ENCODE measurements around the gene CCDC12. TPM values are rescaled to one million over a fixed set of nuclear protein-coding genes. Genes with fewer than 3 reads are reported as not detected.

The CCDC12 gene
- total RNA-seq, 6 experiments from 2014 or later = 14.6 to 24.2 (median 17.0) TPM

DNA sequence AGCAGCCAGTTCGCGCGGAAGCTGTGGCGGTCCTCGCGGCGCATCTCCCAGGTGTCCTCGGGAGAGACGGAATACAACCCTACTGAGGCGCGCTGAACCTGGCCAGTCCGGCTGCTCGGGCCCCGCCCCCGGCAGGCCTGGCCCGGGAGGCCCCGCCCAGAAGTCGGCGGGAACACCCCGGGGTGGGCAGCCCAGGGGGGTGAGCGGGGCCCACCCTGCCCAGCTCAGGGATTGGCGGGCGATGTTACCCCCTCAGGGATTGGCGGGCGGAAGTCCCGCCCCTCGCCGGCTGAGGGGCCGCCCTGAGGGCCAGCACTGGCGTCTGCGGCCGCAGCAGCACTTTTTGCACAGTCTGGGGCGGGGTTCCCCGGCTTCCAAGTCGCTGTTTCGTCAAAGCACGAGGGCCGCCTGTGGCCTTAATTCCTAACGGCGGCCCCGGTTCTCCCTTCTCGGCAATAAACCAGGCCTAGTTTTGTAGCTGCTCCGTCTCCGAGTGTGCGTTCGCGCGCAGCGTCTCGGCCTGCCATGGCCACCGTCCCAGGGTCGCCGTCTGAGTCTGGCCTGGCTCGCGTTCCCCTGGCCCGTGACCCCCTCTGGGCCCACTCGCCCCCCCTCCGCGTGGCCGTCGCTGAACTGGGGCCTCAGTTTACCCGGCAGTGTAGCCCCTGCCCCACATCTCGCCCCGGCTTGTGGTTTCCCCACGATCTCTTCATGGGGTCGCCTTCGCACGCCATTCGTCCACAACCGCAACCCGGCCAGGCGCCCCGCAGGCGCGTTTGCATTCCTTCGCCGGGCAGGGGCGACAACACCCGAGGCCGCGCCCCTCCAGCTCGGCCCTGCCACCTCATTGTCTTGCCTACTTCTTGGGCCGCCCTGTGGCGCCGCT lies 32.9 kb upstream of the CCDC12 start:
- Histone ChIP-seq H3K36me3 (no peaks in the 10 kb centered on the region), H3K4me1 (peaks cover 0 to 5% (median 2%) of the 10 kb centered on the region in 4 donors), H3K27me3 (no peaks in the 10 kb centered on the region), H3K27ac (peak overlapping the region; percentile 40 to 55 (median 42)), H3K4me3 (peak overlapping the region; percentile 44 to 62 (median 60)), H3K9me3 (no peaks in the 10 kb centered on the region)
- ATAC-seq (peak; percentile 91 to 96 (median 94)), DNase-seq (peak; percentile 89 to 93 (median 92))
- 44% methylated on average over 13 of the region's 85 CpGs for WGBS (ENCODE audit: insufficient coverage, low coverage, low lambda C conversion rate, missing lambda C conversion rate)
- TF ChIP-seq, protein P1, sequence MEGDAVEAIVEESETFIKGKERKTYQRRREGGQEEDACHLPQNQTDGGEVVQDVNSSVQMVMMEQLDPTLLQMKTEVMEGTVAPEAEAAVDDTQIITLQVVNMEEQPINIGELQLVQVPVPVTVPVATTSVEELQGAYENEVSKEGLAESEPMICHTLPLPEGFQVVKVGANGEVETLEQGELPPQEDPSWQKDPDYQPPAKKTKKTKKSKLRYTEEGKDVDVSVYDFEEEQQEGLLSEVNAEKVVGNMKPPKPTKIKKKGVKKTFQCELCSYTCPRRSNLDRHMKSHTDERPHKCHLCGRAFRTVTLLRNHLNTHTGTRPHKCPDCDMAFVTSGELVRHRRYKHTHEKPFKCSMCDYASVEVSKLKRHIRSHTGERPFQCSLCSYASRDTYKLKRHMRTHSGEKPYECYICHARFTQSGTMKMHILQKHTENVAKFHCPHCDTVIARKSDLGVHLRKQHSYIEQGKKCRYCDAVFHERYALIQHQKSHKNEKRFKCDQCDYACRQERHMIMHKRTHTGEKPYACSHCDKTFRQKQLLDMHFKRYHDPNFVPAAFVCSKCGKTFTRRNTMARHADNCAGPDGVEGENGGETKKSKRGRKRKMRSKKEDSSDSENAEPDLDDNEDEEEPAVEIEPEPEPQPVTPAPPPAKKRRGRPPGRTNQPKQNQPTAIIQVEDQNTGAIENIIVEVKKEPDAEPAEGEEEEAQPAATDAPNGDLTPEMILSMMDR (IDR thresholded peaks at IDR 0.05) = no peak
- peak; percentile 49 for TF ChIP-seq POLR2A (IDR thresholded peaks at IDR 0.05)
- intact Hi-C loops (cut with DNase I) = no loop called here

DNA sequence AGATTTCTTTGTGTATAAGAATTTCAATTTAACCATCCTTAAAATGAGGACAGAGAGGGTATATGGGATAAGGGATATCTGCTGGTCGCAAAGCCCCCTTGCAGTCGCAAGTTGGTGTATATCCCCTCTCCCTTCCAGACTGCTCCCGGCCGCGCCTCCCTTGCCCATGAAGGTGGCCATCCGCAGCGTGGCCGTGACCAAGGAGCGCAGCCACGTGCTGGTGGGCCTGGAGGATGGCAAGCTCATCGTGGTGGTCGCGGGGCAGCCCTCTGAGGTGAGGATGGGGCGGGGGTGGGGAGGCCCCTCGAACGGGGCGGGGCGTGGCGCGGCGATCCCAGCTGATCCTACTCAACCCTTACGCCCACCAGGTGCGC lies 32.3 kb upstream of the CCDC12 start:
- WGBS (ENCODE audit: insufficient coverage, low coverage, low lambda C conversion rate, missing lambda C conversion rate) = 92% methylated on average over 5 of the region's 23 CpGs
- H3K9me3 ChIP-seq = no peaks in the 10 kb centered on the region
- no peaks in the 10 kb centered on the region for H3K27me3 ChIP-seq
- H3K36me3 ChIP-seq = no peaks in the 10 kb centered on the region
- H3K4me3 ChIP-seq = peak overlapping the region; percentile 44 to 62 (median 60)
- peaks cover 0 to 5% (median 2%) of the 10 kb centered on the region in 4 donors for H3K4me1 ChIP-seq
- ATAC-seq = no peak
- DNase-seq = no peak
- intact Hi-C loops (cut with DNase I) = no loop called here
- TF ChIP-seq POLR2A (IDR thresholded peaks at IDR 0.05) = no peak
- TF ChIP-seq, protein P1 (IDR thresholded peaks at IDR 0.05) = no peak
- no peak overlapping the region for H3K27ac ChIP-seq

DNA sequence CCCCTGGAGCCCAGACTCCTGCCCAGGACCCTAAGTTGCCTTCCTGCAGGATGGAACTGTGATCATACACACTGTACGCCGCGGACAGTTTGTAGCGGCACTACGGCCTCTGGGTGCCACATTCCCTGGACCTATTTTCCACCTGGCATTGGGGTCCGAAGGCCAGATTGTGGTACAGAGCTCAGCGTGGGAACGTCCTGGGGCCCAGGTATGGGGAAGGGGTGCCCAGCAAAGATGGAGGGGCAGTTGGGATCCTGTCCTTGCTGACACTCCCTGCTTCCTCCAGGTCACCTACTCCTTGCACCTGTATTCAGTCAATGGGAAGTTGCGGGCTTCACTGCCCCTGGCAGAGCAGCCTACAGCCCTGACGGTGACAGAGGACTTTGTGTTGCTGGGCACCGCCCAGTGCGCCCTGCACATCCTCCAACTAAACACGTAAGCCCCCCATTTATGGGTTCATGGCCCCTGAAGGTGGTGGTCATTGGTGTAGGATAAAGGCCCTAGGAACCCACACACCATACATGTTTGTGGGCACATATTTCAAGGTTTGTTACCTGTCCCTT lies 31.8 kb upstream of the CCDC12 start:
- H3K36me3 ChIP-seq = no peaks in the 10 kb centered on the region
- peak in 1 of 3 donors; percentile 15 for DNase-seq
- ATAC-seq = no peak
- H3K4me3 ChIP-seq = no peak overlapping the region
- H3K27ac ChIP-seq = no peak overlapping the region
- no peaks in the 10 kb centered on the region for H3K9me3 ChIP-seq
- H3K27me3 ChIP-seq = no peaks in the 10 kb centered on the region
- intact Hi-C loops (cut with DNase I) = no loop called here
- H3K4me1 ChIP-seq = peaks cover 0 to 5% (median 2%) of the 10 kb centered on the region in 4 donors
- WGBS (ENCODE audit: insufficient coverage, low coverage, low lambda C conversion rate, missing lambda C conversion rate) = 89% methylated on average over 3 of the region's 13 CpGs
- TF ChIP-seq, protein P1 (IDR thresholded peaks at IDR 0.05) = no peak
- TF ChIP-seq POLR2A (IDR thresholded peaks at IDR 0.05) = no peak

DNA sequence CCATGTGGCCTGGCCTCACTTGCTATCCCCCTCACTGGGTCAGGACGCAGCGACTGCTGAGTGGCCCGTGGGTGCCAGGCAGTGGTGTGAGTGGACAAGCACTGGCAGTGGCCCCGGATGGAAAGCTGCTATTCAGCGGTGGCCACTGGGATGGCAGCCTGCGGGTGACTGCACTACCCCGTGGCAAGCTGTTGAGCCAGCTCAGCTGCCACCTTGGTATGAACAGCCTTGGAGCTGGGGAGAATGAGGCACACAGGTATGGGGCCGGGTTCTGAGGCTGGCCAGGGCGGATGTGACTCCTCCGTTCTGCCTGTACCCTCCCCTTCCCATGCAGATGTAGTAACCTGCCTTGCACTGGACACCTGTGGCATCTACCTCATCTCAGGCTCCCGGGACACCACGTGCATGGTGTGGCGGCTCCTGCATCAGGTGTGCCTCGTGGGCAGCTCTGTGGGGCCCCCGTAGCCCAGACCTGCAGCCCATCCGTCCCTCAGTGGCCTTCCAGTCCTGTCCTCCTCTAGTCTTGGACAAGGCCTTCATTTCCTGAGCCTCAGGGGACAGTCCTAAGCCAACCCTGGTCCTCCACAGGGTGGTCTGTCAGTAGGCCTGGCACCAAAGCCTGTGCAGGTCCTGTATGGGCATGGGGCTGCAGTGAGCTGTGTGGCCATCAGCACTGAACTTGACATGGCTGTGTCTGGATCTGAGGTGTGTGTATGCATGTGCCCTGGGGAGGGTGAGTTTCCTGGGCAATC lies 31.1 kb upstream of the CCDC12 start:
- Histone ChIP-seq H3K4me3 (no peak overlapping the region), H3K27ac (no peak overlapping the region), H3K4me1 (peaks cover 0 to 5% (median 2%) of the 10 kb centered on the region in 4 donors), H3K36me3 (no peaks in the 10 kb centered on the region), H3K9me3 (no peaks in the 10 kb centered on the region), H3K27me3 (no peaks in the 10 kb centered on the region)
- intact Hi-C loops (cut with DNase I) = no loop called here
- no CpG with 5 or more reads among the region's 16 CpGs for WGBS (ENCODE audit: insufficient coverage, low coverage, low lambda C conversion rate, missing lambda C conversion rate)
- ATAC-seq (no peak), DNase-seq (peak in 2 of 3 donors; percentile 23 to 46)
- TF ChIP-seq POLR2A (IDR thresholded peaks at IDR 0.05) = no peak
- TF ChIP-seq, protein P1 (IDR thresholded peaks at IDR 0.05) = no peak
